ENCODE measurements around the gene GET3.

GRCh38 chr19:12703046-12703445 is 34.3 kb upstream of the GET3 start:
- TF ChIP-seq CTCF (conservative IDR thresholded peaks at IDR 0.05): no peak
- TF ChIP-seq ZFX (IDR thresholded peaks at IDR 0.05): no peak

All from C4-2B (cell line).